ENCODE results near the gene SMG6.

The SMG6 gene

GRCh38 chr17:2214929-2215615, 88.5 kb downstream of the SMG6 start:
- TF ChIP-seq CTCF (IDR thresholded peaks at IDR 0.05; ENCODE audit: low read length) (no peak), EZH2 (IDR thresholded peaks at IDR 0.05; ENCODE audit: borderline replicate concordance, low read length) (no peak)
- peak overlapping the region; percentile 29; the same call in 1 of the 2 replicates for H3K9ac ChIP-seq (ENCODE audit: low read length)
- H3K27ac ChIP-seq (ENCODE audit: low read depth, low read length, poor library complexity, severe bottlenecking): peak overlapping the region; percentile 77

GRCh38 chr17:2214047-2214928, 89.3 kb downstream of the SMG6 start:
- Histone ChIP-seq H3K4me2 (ENCODE audit: low read length) (no peak overlapping the region; the same call in 1 of the 2 replicates), H2AFZ (ENCODE audit: low read length) (no peak overlapping the region), H4K20me1 (ENCODE audit: insufficient read depth, low read length) (no peaks in the 10 kb centered on the region), H3K36me3 (ENCODE audit: insufficient read depth, low read length) (0 out of 2 replicates have a peak, but pooled peaks cover 3% of the 10 kb centered on the region), H3K27ac (ENCODE audit: low read depth, low read length, poor library complexity, severe bottlenecking) (no peak overlapping the region), H3K4me3 (ENCODE audit: low read depth, low read length, poor library complexity, severe bottlenecking) (no peak overlapping the region), H3K9me3 (ENCODE audit: low read length) (no peaks in the 10 kb centered on the region), H3K9ac (ENCODE audit: low read length) (no peak overlapping the region; the same call in 1 of the 2 replicates), H3K4me1 (ENCODE audit: insufficient read depth, low read length, severe bottlenecking) (peaks cover 34% of the 10 kb centered on the region), H3K27me3 (ENCODE audit: insufficient read depth, low read length) (no peaks in the 10 kb centered on the region), H3K79me2 (ENCODE audit: insufficient read depth, low read length) (no peaks in the 10 kb centered on the region), H3F3A (ENCODE audit: insufficient read depth, low read length) (no peaks in the 10 kb centered on the region), H3K9me2 (ENCODE audit: low read depth, low read length) (no peaks in the 10 kb centered on the region)
- TF ChIP-seq CTCF (IDR thresholded peaks at IDR 0.05; ENCODE audit: low read length) (no peak), EZH2 (IDR thresholded peaks at IDR 0.05; ENCODE audit: borderline replicate concordance, low read length) (no peak)

More at GRCh38 chr17:2214929-2215615, 88.5 kb downstream of the SMG6 start:
- H3K9me3 ChIP-seq (ENCODE audit: low read length): no peaks in the 10 kb centered on the region
- no peaks in the 10 kb centered on the region for H3K27me3 ChIP-seq (ENCODE audit: insufficient read depth, low read length)
- peak overlapping the region; percentile 35 for H3K4me3 ChIP-seq (ENCODE audit: low read depth, low read length, poor library complexity, severe bottlenecking)
- no peaks in the 10 kb centered on the region for H3K9me2 ChIP-seq (ENCODE audit: low read depth, low read length)
- H3K4me1 ChIP-seq (ENCODE audit: insufficient read depth, low read length, severe bottlenecking): peaks cover 34% of the 10 kb centered on the region
- no peaks in the 10 kb centered on the region for H3F3A ChIP-seq (ENCODE audit: insufficient read depth, low read length)
- H2AFZ ChIP-seq (ENCODE audit: low read length): no peak overlapping the region
- 0 out of 2 replicates have a peak, but pooled peaks cover 3% of the 10 kb centered on the region for H3K36me3 ChIP-seq (ENCODE audit: insufficient read depth, low read length)
- peak overlapping the region; percentile 54 for H3K4me2 ChIP-seq (ENCODE audit: low read length)
- H3K79me2 ChIP-seq (ENCODE audit: insufficient read depth, low read length): no peaks in the 10 kb centered on the region
- no peaks in the 10 kb centered on the region for H4K20me1 ChIP-seq (ENCODE audit: insufficient read depth, low read length)

- Histone ChIP-seq H3K4me2 (ENCODE audit: low read length) (no peak overlapping the region), H3K9ac (ENCODE audit: low read length) (no peak overlapping the region), H3F3A (ENCODE audit: insufficient read depth, low read length) (no peaks in the 10 kb centered on the region)
Observed at GRCh38 chr17:2213291-2213960, 90.2 kb downstream of the SMG6 start.

More at GRCh38 chr17:2213291-2213960, 90.2 kb downstream of the SMG6 start:
- H3K27me3 ChIP-seq (ENCODE audit: insufficient read depth, low read length): no peaks in the 10 kb centered on the region
- H3K27ac ChIP-seq (ENCODE audit: low read depth, low read length, poor library complexity, severe bottlenecking): no peak overlapping the region
- peaks cover 30% of the 10 kb centered on the region for H3K4me1 ChIP-seq (ENCODE audit: insufficient read depth, low read length, severe bottlenecking)
- H3K9me3 ChIP-seq (ENCODE audit: low read length): no peaks in the 10 kb centered on the region
- H3K9me2 ChIP-seq (ENCODE audit: low read depth, low read length): no peaks in the 10 kb centered on the region
- no peak for TF ChIP-seq CTCF (IDR thresholded peaks at IDR 0.05; ENCODE audit: low read length)
- TF ChIP-seq EZH2 (IDR thresholded peaks at IDR 0.05; ENCODE audit: borderline replicate concordance, low read length): no peak
- H2AFZ ChIP-seq (ENCODE audit: low read length): no peak overlapping the region
- H3K79me2 ChIP-seq (ENCODE audit: insufficient read depth, low read length): no peaks in the 10 kb centered on the region
- peaks cover 3% of the 10 kb centered on the region; the same call in 1 of the 2 replicates for H3K36me3 ChIP-seq (ENCODE audit: insufficient read depth, low read length)
- H4K20me1 ChIP-seq (ENCODE audit: insufficient read depth, low read length): no peaks in the 10 kb centered on the region
- H3K4me3 ChIP-seq (ENCODE audit: low read depth, low read length, poor library complexity, severe bottlenecking): no peak overlapping the region

Measured in OCI-LY1 (cell line).